IPS-18c (cell line): ENCODE measurements around the gene STXBP5.

Experiments
- H3K4me3 ChIP-seq: 2 replicates; pipeline ENCODE4 v1.7.0; 2013; ENCODE audit warnings: low read depth, mild to moderate bottlenecking, low read length, moderate library complexity; ENCODE audit not compliant: insufficient read depth
- H3K9me3 ChIP-seq: one replicate; pipeline ENCODE4 v1.6.1; 2013; ENCODE audit warnings: mild to moderate bottlenecking, low read length, moderate library complexity; ENCODE audit not compliant: control insufficient read depth, insufficient read depth

STXBP5 gene

DNA sequence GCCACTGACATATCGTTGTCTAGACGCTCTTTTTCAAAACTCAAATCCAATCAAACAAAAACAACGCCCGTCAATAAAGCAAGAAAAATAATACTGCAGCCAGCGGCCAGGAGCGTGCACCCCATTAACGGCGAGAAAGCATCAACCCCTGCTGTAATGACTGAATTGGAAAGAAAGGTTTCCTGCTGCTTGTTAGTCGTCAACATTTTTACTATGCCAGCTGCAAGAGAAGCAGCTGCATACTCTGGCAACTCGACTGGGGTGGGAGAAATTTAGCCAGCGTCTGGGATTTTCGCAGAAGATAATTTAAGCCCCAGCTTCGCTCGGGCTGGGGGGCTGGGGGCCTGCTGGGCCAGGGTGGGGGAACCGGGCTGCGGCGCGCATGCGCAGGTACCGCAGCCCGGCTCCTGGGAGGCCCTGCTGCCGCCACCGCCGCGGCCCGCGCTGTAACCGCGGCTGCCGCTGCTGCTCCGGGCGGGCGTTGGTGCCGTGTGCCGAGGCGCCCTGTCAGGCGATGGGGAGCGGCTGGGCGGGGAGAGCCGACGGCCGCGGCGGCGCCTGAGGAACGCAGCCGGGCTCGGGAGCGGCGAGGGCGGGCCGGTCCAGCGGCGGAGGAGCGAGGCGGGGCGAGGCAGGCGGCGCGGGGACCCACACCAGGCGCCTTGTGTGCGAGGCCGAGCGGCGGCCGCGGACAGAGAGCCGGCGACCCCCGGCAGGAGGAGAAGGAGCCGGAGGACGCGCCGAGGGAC, 732 bp upstream of the STXBP5 start:
- H3K4me3 ChIP-seq: peak overlapping the region; percentile 91
- no peaks in the 10 kb centered on the region for H3K9me3 ChIP-seq

DNA sequence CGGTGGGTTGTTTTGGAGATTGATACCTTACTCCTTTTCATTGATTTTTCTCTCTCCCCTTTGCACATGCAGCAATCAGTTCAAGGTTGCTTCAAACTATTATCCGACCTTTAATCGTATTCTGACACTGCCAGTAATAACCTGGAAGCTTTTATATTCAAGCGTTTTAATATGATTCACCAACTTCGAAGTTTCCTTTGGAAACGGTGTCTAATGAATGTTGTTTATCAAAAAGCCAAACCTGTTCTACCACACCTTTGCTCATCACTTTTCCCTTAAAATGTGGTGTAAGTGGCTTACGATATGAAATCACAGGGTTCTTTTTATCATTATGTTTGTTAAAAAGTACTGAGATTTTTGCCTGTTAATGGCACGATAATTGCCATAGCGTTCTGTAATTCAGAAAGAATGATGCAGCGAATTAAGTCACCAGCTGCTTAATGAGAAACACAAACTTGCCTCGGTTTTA, 660 bp downstream of the STXBP5 start:
- Histone ChIP-seq H3K9me3 (no peaks in the 10 kb centered on the region), H3K4me3 (peak overlapping the region; percentile 91)

DNA sequence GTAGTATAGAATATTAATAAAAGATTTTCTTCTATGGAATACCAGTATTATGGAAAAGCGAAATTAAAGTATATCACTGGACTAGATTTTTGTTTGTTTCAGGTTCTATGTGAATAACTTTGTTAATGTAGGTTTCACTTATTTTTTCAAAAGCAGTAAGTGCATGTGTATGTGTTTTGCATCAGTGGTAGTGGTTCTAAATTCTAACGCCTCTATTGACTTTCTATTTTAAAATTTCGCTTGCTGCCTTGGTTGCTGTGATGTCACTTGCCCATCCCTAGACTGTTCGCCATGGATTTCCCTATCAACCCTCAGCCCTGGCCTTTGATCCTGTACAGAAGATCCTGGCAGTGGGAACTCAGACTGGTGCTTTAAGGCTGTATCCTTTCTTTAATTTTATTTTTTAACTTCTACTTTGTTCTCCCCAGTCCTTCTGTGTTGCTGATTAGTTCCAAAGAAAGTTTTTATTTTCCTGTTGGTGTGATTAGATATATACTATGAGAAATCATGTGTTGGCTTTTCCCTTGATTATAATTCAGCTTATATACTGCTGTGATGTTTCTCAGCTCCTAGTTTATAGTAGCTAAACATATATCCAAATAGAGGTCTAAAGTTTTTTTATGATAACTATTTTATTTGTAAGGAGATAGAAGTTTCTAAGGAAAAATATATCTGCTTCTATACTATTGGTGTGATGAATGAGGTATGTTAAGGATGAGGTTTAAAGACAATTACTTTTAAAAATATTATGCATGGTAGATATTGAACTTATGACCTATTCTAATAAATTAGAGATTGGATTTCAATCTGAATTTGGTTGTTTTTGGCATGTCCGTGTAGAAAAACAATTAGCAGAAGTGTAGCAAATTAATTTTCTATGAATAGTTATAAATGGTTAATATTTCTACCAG, 1.7 kb downstream of the STXBP5 start:
- no peaks in the 10 kb centered on the region for H3K9me3 ChIP-seq
- H3K4me3 ChIP-seq: no peak overlapping the region

DNA sequence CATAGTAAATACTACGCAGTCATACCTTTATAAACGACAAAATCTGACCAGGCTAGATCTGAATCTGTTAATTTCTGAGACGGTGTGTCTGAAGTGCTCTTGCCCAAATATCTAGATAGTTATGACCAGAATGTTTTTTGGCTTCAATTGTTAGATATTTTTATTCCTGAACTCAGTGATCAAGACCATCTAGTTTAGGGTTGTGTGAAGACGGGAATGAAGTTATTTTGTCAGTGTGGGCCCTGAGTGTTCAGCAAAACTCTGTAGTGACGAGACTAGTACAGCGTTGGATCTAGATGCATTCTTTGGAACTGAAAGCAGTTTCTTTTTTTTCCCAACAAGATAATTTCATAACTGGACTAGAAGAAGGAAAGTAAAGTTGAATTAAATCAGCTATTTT, 3.1 kb downstream of the STXBP5 start:
- no peak overlapping the region for H3K4me3 ChIP-seq
- no peaks in the 10 kb centered on the region for H3K9me3 ChIP-seq

DNA sequence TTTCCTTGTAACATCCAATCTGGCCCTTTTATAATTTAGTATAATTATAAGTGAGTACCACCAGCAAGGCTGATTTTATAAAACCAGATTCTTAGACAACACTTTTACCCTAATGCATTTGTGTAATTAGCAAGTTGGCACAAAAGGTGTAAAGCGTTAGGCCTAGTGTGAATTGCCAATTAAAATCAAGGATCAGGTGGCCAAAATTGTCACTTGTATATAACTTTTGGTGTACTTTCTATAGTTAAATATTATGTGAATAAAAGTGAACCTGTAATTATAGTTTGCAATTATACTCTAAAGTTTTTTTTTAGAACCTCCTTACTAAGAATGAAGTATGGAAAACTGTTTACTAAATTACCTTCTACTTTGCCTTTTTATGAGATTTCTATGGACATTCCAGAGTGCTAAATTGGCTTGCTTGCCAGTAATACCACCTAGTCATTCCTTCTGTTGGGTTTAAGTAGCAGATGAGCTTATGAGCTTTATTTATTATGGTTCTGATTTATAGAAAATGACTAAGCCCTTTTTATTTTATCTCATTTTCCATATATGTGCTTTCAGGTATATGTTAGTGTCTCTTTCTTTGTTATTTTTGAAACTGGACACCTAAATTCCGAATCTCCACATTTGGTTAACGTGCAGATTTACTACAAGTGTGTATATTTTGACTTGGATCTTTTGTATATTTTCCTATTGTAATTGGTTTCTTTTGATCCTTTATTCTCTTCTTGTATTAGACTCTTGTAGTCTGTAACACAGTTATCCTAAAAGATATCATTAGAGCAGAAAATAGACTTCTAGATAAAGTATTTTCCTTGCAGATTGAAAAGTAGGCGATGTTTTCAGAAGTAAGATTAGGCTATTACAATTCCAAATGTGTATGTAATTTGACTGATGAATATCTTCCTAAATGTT, 3.9 kb downstream of the STXBP5 start:
- Histone ChIP-seq H3K4me3 (no peak overlapping the region), H3K9me3 (no peaks in the 10 kb centered on the region)

DNA sequence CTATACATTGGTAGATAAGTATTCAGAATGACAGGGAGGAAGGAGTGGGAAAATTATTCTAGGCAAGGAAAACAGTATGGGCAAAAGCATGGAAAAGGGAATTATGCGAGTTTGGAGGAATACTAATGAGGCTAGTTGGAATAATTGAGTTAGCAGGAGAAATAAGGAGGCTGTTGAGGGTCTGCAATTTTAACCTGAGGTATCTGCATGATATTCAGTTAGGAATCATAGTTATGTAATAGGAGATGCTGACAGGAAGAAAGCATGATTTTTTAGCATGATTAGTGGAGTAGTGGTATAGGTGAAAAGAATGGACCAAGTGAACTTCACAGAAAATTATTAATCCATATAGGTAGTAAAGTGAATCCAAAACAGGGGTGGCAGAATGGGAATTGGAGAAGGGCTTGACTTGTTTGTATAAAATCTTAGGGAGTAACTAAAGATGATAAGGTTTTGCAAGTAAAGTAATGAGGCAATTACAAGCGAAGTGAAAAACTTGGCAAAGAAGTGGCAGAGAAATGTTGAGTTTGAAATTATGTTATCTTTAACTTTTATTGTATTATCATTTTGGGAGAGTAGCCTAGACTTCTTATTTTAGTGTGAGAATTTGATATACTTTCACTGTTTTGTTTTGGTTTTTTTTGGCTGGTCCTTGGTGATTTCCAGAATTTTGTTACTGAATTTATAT, 5.7 kb downstream of the STXBP5 start:
- no peak overlapping the region for H3K4me3 ChIP-seq
- no peaks in the 10 kb centered on the region for H3K9me3 ChIP-seq

DNA sequence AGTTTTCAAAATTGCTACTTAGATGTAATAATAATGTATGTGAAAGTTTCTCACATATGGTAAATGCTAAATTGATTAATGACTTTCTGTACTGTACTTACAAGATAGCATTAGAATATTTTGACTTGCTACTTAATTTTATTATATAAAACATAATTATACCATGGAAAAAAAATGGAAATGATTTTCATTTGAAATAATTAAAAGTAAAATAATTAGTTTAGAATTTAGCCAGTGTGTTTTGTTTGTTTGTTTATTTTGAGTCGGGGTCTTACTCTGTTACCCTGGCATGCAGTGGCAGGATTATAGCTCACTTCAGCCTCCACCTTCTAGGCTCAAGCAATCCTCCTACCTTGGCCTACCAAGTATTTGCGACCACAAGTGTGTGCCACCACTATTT, 7.1 kb downstream of the STXBP5 start:
- H3K9me3 ChIP-seq: no peaks in the 10 kb centered on the region
- no peak overlapping the region for H3K4me3 ChIP-seq

DNA sequence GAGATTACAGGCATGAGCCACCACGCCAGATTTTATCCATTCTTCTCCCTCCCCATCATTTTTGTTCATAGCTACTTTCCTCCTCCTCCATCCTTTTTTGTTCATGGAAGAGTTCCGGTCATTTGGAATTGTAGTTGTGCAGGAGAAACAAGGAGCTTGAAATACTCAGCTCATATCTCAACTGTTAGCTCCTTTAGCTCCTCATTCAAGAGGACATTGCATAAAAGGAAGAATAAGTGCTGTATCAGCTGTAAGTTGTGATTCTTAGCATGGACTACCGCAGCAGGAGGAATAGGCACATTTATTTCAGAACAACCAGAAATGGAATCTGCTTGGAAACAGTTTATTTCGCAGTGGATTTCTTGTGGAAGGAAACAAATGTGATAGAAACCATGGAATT, 7.6 kb downstream of the STXBP5 start:
- Histone ChIP-seq H3K4me3 (no peak overlapping the region), H3K9me3 (no peaks in the 10 kb centered on the region)

DNA sequence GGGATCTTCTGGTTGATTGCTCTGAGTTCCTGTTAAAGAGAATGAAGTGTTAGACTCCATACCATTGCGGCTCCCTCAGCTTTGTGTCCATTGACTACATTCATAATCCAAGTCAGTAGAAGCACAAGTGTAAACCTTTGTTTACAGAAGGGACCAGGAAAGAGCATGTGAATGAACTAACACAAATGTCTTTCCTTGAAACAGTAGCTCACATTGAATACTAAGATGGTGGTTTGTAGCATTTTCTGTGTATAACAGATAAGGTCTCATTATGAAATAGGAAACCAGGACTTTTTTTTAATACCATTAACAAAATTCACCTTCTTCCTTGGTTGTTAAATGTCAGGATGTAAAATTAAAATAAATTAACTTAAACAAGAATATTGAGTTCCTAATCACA, 8.4 kb downstream of the STXBP5 start:
- no peak overlapping the region for H3K4me3 ChIP-seq
- H3K9me3 ChIP-seq: no peaks in the 10 kb centered on the region

DNA sequence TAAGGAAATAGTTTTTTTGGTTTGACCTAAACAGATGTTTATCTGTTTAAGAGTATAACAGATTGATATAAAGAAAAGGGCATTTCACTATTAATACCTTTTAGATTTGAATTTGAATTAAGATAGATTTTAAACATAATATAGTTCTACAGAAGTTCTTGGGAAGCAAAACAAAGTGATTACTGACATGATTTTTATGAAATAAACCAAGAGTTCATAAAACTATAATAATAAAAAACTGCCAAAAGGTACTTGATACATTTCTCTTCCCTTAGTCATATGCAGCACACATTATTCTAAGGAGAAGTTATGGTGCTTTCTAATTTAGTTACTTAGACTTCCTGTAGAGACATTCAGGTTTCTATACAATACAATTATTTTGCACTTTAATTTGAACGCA, 9.6 kb downstream of the STXBP5 start:
- Histone ChIP-seq H3K9me3 (no peaks in the 10 kb centered on the region), H3K4me3 (no peak overlapping the region)

DNA sequence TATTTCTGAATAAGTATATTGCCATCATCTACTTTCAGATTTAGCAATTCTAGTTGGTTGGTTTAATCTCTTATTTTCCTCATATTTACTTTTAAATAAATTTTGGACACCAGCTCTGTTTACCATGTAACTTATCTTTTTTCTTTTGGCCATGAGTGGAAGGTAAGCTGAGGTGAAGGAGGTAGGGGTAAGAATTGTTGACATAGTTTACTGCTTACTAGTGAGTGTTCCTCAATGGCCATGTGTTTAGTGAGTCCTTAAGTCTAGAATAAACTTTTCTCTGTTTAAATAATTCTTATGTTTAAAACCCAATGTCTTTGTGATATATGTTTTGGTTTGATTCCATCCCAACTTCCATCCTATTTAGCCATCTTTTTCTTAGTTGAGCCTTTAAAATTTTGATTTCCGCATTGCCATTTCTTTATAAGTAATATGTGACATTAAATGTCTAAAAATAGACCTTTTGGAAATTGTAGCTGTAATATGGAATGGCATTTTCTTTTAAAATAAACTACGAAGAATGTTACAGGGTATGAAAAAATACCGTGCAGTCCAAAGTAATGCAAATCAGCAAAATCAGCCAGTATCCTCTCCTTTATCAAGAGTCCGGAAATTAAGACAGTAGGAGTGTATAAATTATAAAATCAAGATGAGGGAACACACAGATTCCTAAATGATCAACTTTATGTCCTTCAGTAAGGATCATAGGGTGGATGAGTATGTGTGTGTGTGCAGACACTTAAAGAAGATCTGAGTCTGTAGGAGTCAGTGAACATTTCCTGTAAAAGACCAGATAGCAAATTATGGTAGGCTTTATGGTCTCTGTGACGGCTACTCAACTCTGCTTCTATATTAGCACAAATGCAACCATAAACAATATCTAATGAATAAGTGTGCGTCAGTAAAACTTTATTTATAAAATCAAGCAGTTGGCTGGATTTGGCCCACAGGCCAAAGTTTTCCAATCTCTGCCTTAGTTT, 10.3 kb downstream of the STXBP5 start:
- Histone ChIP-seq H3K9me3 (no peaks in the 10 kb centered on the region), H3K4me3 (no peak overlapping the region)

DNA sequence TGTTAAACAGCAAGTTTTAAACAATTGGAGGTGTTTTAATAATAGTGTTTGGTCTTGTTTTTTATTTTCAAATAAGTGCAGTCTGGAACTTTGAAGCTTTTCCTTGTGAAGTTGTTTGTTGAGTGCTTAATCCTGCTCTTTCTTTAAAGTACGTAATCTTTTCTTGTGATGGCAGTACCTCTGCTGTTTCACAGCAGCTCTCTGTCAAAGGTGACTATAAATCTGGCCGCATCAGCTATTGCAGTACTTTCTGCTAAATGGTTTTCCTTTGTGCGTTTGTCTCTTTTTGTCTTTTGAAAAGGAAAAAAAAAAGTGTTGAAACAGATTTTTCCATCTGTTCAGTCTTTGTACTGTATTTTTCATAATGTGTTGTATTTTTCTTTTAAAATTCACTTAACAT, 12.7 kb downstream of the STXBP5 start:
- Histone ChIP-seq H3K9me3 (no peaks in the 10 kb centered on the region), H3K4me3 (no peak overlapping the region)

DNA sequence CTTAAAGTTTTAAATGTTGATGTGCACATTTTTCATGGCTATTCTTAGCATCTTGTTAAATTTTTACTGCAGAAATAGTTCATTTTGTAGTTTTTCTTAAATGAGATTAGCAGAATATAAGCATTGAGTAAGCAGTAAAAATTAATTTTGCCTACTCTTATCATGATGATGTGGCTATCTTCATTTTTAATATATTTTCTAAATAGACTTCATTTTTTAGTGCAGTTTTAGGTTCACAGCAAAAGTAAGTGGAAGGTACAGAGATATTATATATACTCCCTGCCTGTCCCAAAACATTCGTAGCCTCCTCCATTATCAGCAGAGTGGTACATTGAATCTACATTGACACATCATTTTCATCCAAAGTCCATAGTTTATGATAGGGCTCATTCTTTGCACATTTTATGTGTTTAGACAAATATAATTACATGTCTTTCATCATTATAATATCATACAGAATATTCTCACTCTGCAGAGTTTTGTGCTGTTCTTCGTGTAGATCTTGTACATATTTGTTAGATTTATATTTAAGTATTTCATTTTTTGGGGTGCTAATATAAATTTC, 13.7 kb downstream of the STXBP5 start:
- no peaks in the 10 kb centered on the region for H3K9me3 ChIP-seq

DNA sequence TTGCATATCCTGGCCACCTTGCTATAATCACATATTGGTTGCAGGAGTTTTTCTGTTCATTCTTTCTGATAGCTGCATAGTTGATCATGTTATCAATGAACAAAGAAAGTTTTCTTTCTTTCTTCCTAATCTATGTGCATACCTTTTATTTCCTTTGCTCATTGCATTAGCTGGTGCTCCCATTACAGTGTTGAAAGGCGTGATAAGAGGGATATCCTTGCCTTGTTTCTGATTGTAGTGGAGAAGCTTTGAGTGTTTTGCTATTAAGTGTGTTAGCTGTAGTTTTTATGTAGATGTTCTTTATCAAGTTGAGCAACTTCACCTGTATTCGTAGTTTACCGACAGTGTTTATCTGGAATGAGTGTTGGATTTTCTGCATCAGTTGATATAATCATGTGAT, 14.6 kb downstream of the STXBP5 start:
- H3K9me3 ChIP-seq: no peaks in the 10 kb centered on the region
- H3K4me3 ChIP-seq: no peak overlapping the region

More for the DNA sequence above, 13.7 kb downstream of the STXBP5 start:
- no peak overlapping the region for H3K4me3 ChIP-seq

DNA sequence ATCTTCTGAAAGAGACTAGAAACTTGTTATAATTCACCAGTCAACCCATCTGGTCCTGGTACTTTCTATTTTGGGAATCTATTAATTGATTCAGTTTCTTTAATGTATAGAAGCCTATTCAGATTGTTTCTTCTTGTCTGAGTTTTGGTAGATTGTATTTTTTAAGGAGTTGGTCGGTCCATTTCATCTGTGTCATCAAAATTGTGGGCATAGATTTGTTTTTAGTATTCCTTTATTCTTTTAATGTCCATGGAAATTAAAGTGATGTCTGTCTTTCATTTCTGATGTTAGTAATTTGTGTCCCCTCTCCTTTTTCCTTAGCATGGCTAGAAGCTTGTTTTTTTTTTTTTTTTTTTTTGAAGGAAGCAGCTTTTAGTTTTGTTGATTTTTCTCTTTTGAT, 15.2 kb downstream of the STXBP5 start:
- H3K4me3 ChIP-seq: no peak overlapping the region

More for the DNA sequence above, 15.2 kb downstream of the STXBP5 start:
- H3K9me3 ChIP-seq: no peaks in the 10 kb centered on the region
